GM18526 (cell line): ENCODE data around the gene ZNF777.

Experiments used
- POLR2A ChIP-seq: IDR thresholded peaks from 3 replicates; pipeline ENCODE4 v1.6.1; 2011; ENCODE audit not compliant: insufficient read length; ENCODE audit errors: extremely low read depth

ZNF777 gene

DNA sequence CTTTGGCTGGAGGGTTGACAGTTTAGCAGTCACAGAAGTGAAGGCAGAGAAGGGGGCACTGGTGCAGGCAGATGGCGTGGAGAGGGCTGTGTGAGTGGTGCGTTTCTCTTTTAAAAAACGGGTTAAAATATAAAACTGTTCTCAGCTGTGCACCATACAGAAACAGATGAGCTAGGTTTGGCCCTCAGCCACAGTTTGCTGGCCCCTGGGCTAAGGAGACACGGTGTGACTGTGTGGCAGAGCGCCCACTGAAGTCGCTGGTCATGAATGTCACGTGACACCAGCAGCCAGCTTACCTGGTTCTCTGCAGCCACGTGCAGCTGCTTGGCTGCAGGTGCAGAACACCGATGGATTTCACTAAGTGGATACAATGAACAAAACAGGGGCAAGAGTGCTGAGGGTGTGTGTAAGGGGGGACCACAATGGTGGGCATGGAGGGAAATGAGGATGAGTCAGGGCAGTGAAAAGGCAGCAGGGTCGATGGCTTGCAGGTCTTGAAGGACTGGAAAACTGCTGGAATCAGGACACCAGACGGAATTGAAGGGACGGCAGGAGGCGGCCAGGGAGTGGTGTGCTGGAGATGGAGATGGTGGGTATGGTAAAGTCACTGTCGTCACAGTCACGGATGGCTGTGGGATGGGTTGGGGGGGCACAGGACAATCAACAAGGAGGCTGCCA lies 29.4 kb upstream of the ZNF777 start:
- no peak for TF ChIP-seq POLR2A

GRCh38 chr7:149489391-149490024 lies 28.6 kb upstream of the ZNF777 start:
- TF ChIP-seq POLR2A, result no peak

- TF ChIP-seq POLR2A, result no peak
Measured at GRCh38 chr7:149479568-149479967, 18.7 kb upstream of the ZNF777 start.

- no peak for TF ChIP-seq POLR2A
Measured at GRCh38 chr7:149478754-149479153, 17.9 kb upstream of the ZNF777 start.

- no peak for TF ChIP-seq POLR2A
Measured at GRCh38 chr7:149477494-149478443, 16.9 kb upstream of the ZNF777 start.

- TF ChIP-seq POLR2A, result no peak
Measured at GRCh38 chr7:149476791-149477190, 15.9 kb upstream of the ZNF777 start.

- TF ChIP-seq POLR2A, result no peak
Measured at GRCh38 chr7:149475121-149476045, 14.5 kb upstream of the ZNF777 start.

DNA sequence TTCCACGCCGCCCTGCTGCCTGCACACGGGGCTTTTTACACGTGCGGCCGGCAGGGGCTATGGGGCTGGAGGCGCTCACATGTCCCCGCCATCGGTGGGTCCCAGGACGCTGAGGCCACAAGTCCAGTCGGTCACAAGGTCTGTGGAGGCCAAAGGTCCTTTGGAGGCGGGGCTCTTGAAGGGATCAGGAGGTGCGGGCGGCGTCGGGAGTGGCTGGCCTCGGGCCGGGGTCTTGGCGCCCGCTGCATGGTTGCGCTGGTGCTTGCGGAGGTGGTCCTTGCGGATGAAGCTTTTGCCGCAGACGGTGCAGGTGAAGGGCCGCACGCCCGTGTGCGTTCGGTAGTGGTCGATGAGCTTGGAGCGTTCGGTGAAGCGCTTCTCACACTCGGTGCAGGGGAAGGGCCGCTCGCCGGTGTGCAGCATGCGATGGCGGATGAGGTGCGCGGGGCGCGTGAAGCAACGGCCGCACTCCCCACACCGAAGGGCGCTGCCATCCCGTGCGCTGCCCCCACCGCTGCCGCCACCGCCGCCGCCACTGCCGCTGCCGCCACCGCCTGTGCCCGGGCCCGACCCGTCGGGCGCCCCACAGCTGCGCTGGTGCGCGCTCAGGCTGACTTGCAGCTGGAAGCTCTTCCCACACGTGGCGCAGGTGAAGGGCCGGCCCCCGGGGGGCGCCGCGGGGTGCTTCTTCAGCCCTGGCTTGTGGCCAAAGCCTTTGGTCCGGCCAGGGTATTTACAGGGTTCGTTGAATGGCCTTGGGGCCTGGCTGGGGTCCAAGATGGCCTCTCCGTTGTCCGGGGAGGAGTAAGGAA lies 13.7 kb upstream of the ZNF777 start:
- TF ChIP-seq POLR2A, result no peak

GRCh38 chr7:149473251-149473650 lies 12.4 kb upstream of the ZNF777 start:
- TF ChIP-seq POLR2A, result no peak

- TF ChIP-seq POLR2A, result no peak
Measured at GRCh38 chr7:149471289-149471953, 10.6 kb upstream of the ZNF777 start.

DNA sequence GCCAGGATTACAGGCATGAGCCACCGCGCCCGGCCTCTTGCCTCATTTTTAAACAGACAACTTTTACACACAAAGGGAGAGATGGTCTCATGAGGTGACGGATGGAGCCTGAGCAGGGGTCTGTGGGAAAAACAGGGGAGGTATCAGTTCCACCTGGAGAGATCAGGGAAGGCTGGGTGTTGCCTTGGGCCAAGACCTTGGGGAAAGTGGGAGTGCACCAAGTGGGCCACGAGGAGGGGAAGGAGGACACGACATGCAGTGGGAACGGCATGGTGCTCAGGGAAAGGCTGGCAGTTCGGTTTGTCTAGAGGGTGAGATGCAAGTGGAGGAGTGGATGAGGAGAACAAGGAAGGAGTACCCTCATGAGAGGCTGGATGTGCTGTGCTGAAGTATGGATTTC lies 8.9 kb upstream of the ZNF777 start:
- no peak for TF ChIP-seq POLR2A

DNA sequence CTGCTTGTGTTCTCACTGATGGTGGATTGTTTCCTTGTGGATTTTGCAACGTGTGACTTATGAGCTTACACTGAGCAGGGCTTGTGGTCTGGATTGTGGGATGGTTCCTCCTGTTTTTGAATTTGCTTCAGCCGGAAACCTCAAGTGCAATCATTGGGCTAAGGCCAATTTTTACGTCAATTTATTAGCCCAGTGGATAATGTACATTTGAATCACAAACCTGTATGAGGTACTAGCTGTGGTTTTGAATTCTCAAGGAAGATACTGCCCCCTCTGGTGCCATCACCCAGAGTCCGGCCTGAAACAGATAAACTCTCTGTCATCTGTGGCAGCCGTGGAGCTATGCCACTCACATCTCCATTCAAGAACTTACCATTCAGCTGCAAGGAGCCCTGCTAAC lies 7.3 kb upstream of the ZNF777 start:
- TF ChIP-seq POLR2A, result no peak

DNA sequence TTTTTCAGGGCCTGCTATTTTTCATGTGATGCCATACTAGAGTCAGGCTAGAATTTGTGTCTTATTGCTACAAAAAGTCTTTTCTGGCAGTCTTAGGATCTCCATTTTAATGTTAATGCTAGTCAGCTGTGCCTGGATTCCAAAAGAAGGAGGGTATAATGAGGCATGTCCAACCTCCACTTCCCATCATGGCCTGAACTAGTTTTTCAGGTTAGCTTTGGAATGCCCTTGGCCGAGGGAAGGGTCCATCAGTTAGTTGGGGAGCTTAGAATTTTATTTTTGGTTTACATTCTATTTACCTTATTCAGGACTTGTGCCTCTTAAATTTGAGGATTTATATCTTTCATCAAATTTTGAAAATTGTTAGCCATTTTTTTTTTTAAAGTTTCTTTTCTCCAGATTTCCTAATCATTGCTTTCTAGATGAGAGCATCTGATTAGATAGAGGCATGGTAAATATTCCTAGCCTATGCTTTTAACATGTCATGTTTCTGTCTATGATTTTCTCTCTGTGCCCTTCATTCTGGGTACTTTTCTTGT lies 6.5 kb upstream of the ZNF777 start:
- no peak for TF ChIP-seq POLR2A
